ENCODE results near the gene PHLDA3.
A peak's percentile ranks its signal among the peaks of the same experiment; 100 is the strongest.
"Not testable (repeated sequence)": the region's sequence is repeated elsewhere in the genome, so short reads cannot be mapped to it uniquely, and the experiment has no call there.

Gene PHLDA3

GRCh38 chr1:201486187-201486586 is 17.2 kb upstream of the PHLDA3 start:
- DNase-seq (ENCODE audit: low spot score): no peak

- no peak for DNase-seq (ENCODE audit: low spot score)
Observed at GRCh38 chr1:201485184-201485774, 16.3 kb upstream of the PHLDA3 start.

- DNase-seq (ENCODE audit: low spot score): no peak
Observed at GRCh38 chr1:201483373-201483949, 14.5 kb upstream of the PHLDA3 start.

GRCh38 chr1:201482755-201483154 is 13.8 kb upstream of the PHLDA3 start:
- DNase-seq (ENCODE audit: low spot score): no peak

- peak; percentile 89 for DNase-seq (ENCODE audit: low spot score)
Observed at GRCh38 chr1:201481761-201482493, 12.9 kb upstream of the PHLDA3 start.

GRCh38 chr1:201481004-201481380 is 12.0 kb upstream of the PHLDA3 start:
- DNase-seq (ENCODE audit: low spot score): no peak

GRCh38 chr1:201480231-201481003 is 11.4 kb upstream of the PHLDA3 start:
- peak; percentile 74 for DNase-seq (ENCODE audit: low spot score)

GRCh38 chr1:201479201-201479730 is 10.3 kb upstream of the PHLDA3 start:
- DNase-seq (ENCODE audit: low spot score): no peak

- not testable (repeated sequence) for DNase-seq (ENCODE audit: low spot score)
Observed at GRCh38 chr1:201478666-201479065, 9.7 kb upstream of the PHLDA3 start.

- DNase-seq (ENCODE audit: low spot score): peak; percentile 30
Observed at GRCh38 chr1:201476670-201477344, 7.8 kb upstream of the PHLDA3 start.

- DNase-seq (ENCODE audit: low spot score): no peak
Observed at GRCh38 chr1:201475915-201476669, 7.1 kb upstream of the PHLDA3 start.

GRCh38 chr1:201475130-201475529 is 6.1 kb upstream of the PHLDA3 start:
- no peak for DNase-seq (ENCODE audit: low spot score)

GRCh38 chr1:201473296-201473695 is 4.3 kb upstream of the PHLDA3 start:
- DNase-seq (ENCODE audit: low spot score): no peak

GRCh38 chr1:201472321-201472720 is 3.3 kb upstream of the PHLDA3 start:
- DNase-seq (ENCODE audit: low spot score): not testable (repeated sequence)

- peak; percentile 81 for DNase-seq (ENCODE audit: low spot score)
Observed at GRCh38 chr1:201471772-201472171, 2.8 kb upstream of the PHLDA3 start.

GRCh38 chr1:201470581-201470980 is 1.6 kb upstream of the PHLDA3 start:
- DNase-seq (ENCODE audit: low spot score): no peak

- no peak for DNase-seq (ENCODE audit: low spot score)
Observed at GRCh38 chr1:201469645-201470074, 672 bp upstream of the PHLDA3 start.

- DNase-seq (ENCODE audit: low spot score): peak; percentile 44
Observed at GRCh38 chr1:201468501-201468843, 516 bp downstream of the PHLDA3 start.

GRCh38 chr1:201466492-201466891 is 2.5 kb downstream of the PHLDA3 start:
- DNase-seq (ENCODE audit: low spot score): peak; percentile 52

GRCh38 chr1:201465698-201466290 is 3.2 kb downstream of the PHLDA3 start:
- no peak for DNase-seq (ENCODE audit: low spot score)

- DNase-seq (ENCODE audit: low spot score): no peak
Observed at GRCh38 chr1:201463071-201463552, 5.9 kb downstream of the PHLDA3 start.
